Inflammatory macrophage treated with lipopolysaccharide for 1 hour (primary cell): Measurements from ENCODE around the gene STXBP1.
A peak's percentile ranks its signal among the peaks of the same experiment; 100 is the strongest.
"Not testable (repeated sequence)": the region's sequence is repeated elsewhere in the genome, so short reads cannot be mapped to it uniquely, and the experiment has no call there.

ENCODE experiments used
- DNase-seq, 2 donors: peaks; one replicate each; pipeline ENCODE4 v3.0.0-alpha.2; 2020 to 2022

STXBP1 gene

DNA sequence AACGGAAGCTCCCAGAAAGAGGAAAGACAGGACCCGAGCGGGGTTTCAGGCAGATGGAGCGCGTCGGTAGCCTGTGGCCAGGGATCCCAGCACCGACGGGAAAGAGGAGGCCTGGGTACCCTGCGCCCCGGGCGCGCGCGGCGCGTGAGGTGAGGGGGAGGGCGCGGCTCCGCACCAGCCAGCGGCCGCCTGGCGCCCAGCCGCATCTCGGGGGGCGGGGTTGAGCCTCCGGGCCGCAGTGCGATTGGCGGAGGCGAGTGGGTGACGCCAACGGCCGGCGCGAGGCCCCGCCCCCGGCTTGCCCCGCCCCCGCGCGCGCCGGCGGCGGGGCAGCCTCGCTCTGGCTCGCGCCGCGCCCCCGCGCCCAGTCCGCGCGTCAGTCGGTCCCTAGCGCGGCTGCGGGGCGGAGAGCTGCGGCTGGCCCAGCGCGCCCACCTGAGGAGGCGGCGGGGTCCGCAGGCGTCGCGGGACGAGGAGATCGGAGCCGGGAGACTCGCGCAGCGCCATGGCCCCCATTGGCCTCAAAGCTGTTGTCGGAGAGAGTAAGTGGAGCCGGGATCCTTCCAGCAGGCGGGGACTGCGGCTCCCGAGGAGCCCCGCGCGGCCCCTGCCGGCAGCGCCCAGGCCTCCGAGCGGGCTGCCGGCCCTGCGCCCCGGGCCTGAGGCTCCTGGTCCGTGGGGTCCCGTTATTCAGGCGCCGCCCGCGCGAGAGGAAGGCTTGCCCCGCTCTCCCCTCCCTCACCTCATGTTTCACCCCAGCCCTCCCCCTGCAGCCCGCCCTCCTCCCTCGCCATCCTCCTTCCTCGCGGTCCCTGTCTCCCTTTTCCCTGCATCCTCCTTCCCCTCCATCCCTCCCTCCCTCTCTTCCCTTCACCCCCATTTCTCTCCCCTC is at the start of gene STXBP1:
Gene STXBP1 (plus strand): TSS at position 379 of the 892 bp plus-strand sequence. CDS start 127 bp downstream, at position 506.
- peak; percentile 75 to 77 for DNase-seq

DNA sequence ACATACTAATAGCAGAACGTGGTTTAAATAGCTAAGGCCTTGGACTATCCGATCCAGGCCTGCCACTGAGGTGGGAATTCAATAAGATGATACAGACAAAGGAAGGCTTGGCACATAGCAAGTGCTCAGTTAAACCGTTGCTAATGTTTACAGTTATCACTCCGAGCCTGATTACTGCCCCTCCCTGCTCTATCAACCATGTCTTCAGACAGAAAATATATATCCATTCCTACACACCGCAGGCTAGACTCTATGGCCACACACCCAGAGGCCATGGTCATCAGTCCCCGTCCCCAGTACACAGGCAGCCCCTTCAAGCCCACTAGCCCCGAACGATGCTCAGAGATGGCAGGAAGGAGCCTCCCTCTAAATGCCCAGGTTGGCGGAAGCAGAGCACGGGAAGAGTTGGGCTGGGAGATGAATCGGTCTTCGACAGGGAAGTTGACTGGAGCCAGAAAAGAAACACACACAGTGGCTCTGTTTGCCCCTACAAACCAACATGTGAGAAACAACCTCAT is 49.7 kb upstream of the STXBP1 start:
- no peak for DNase-seq

DNA sequence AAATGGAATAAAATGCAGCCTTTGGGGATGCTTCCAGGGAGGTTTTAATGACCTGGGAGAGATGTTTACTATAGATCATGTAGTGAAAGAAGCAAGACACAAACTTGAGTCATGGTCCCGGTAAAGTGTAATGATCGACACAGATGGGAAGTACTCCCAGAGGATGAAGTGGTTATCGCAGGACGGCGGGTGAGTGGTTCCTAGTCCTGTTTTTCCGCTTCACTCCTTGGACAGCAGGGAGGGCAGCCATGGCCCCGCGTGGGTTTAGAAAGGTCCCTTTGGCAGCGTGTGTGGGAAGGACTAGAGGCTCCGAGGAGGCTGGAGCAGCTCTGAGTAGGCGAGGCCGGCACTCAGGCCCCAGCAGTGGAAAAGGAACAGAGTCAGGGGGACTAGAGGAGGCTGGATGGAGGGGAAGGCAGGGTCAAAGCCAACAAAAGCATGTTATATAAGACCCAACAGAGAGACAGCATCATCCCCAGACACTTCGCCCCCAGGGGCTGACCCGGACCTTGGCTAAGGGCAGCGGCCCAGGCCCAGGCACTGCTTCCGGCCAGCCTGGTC is 49.2 kb upstream of the STXBP1 start:
- peak; percentile 63 to 77 for DNase-seq

DNA sequence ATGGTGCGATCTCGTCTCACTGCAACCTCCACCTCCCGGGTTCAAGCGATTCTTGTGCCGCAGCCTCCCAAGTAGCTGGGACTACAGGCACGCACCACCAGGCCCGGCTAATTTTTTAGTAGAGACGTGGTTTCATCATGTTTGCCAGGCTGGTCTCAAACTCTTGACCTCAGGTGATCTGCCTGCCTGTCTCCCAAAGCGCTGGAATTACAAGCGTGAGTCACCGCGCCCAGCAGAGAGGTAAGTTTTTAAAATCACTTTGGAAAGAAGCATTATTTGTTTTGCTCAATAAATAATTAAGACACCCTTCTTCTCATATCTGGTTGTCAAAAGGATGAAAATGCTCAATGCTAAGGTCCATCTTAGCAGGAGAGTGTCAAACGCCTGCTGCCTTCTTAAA is 48.5 kb upstream of the STXBP1 start:
- DNase-seq, result no peak

DNA sequence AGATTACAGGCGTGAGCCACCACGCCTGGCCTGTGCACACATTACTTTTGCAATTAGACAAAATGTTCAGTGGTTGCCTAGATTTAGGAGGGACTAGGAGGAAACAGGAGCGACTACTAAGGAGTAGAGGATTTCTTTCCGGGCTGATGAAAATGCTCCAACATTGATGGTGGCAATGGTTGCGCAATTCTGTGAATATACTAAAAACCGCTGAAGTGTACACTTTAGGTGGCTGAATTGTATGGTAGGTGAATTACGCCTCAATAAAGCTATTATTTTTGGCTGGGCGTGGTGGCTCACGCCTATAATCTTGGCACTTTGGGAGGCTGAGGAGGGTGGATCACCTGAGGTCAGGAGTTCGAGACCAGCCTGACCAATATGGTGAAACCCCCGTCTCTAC is 46.8 kb upstream of the STXBP1 start:
- no peak for DNase-seq

DNA sequence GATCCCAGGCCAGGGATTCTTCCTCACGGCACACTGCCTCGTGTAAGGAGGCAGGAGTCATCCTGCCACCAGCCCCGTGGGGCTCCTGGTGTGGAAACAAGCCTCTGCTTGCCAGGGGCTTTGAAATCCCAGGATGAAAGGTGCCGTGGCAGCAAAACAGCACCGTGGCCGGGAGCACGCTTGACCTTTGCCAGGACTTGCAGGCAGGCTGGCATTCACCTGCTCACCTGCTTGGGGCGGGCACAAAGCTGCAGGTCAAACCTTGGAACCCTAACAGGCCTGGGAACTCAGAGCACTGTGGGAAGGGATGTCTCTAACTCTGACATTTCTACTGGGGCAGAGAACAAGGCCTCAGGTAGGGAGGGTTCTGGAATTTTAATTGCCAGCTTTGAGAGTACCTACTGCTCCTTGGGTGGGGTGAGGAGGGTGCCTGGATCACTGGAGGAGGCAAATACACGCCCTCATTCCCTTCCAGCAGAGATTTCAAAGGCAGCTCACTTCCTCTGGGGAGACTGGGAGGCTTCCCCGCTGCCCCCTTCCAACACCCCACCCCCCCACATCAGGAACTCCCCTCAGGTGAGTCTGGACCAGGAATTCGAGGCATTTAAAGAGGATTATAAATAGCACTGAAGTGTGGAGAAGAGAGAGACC is 45.6 kb upstream of the STXBP1 start:
- DNase-seq, result no peak

DNA sequence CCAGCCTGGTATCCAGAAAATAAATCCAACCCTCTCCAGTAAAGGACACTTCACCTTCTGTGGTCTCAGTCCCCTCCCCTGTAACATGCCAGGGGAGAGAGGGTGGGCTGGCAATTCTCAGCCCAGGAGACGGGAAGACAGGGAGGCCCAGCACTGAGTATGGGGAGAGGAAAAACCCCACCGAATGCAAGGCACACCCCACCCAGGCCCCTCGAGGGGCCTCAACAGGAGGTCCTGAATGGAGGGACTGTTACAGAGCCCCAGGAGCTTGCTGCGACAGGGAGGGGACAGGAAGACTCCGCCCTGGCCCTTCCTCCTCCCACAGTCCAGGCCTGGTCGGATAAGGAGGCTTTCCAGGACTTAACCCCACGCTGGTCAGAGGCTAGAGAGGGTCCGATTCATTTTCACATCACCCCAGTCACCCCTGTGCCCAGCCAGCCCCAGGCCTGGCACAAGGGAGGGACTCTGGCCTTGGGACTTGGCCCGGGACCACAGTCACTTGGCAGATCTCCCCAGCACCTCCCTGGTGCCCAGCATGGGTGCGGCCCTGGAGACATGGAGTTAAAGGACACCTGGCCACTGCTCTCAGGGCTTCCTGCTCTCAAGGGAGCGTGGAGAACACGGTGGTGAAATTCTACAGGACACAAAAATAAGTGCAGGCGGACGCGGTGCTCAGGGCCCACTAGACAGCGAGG is 44.9 kb upstream of the STXBP1 start:
- peak in 1 of 2 donors; percentile 40 for DNase-seq

DNA sequence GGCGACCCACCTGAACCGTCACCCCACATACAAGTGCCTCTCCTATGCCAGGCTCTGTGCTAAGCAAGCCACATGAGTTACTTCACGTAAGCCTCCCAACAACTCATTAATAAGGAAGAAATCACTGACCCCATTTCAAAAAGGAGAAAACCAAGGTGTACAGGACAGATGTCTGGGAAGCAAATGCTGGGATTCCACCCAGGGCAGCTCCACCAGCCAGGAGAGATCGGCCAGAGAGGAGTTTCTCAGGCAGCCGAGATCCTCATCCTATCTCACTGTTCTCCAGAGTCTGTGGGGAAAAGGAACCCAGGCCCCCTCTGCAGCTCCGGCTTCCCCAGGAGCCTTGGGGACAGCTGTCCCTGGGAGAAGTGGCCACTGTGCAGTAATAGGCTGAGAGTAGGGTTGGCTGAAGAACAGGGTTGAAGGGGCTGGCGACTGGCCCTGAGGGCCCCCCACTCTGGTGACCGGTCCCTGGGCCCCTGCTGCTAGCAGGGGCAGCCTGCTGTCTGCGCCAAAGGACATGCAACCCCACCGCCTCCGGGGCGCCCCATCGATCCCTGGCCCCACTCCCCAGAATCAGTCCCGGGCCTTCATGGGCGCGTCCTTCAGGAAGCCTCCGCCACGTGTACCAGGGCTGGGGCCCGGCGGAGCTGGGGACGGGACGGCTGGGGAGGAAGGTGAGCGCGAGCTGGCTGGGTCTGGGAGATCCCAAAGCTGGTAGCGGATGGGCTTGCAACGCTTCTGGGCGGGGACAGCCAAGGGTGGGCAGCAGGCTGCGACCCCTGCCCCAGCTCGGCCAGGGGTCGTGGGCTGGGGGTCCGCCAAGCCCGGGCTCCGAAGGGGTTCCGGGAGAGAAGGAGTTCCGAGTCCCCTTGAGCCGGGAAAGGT is 44.1 kb upstream of the STXBP1 start:
- no peak for DNase-seq

DNA sequence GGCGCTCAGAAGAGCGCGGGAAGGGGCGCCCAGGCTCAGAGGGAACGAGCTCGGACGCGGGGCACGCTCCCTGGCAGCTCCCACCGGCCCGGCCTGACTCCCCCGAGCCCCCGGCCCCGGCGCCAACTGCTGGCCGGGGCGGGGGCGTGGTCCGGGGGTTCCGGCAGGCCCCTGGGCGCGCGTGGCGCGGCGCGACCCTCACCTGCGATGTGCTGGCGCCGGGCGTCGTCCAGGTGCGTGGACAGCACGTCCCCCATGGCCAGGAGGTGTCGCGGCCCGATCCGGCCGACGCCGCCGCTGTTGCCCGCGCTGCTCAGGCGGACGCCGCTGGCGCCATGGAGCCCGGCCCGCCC is 43.5 kb upstream of the STXBP1 start:
- no peak for DNase-seq

DNA sequence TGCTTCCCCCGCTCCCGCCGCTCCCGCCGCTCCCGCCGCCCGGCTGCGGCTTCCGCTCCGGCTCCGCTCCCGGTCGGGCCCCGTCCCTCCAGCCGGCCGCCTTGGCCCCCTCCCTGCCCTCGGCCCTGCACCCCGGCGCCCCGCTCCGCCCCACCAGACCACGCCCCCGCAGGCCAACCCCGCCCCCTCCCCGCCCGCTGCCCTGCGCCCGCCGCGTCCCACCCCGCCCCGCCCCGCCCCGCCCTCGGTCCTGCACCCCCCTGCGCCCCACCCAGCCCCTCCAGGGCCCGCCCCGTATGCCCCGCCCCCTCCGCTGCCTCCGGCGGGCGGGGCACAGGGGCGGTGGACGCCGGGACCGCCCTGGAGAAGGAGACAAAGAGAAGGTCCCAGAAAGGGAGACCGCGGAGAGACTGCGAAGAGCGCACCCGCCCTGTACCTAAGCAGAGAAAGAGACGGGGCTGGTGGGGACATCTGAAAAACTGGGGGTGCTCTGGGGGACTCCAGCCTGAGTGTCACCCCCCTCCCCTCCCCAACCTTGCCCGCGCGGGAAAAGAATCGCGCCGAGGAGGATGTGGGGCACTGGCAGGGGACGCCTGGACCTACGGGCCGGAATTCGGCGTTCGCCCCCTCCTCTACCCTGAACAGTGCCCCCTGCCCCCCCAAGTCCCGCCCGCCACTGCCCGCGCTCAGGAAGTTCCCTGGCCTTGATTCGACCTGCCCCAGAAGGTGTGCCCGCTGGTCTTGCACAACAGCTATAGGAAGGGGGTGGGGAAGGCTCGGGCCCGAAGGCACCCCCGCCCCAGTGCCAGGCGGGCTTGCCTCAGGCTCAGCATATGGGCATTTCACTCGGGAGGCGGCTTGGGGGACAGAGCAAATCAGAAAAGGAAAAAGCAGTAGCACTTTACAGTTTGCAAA is 42.8 kb upstream of the STXBP1 start:
- DNase-seq, result peak; percentile 78 to 85

DNA sequence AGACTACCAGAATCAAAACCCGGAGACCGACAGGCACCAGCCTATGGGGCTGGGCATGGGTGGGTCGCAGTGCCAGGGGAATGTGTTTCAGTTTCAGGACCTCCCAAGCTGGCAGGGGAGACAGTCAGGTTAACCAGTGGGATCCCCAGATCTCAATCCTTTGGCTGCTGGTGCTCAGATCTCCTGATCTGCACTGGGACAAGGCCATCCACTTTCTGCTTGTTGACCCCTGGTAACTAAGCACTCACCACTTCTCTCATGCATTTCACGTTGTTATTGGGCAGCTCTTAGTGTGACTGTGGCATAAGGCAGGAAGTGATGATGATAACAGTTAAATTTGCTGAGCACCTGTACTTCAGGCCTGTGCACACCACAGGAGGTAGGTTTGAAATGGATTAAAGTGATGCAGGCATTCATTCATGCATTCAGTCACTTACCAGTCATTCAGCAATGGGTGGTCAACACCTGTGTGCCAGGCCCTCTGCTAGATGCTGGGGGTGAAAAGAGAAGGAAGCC is 42.1 kb upstream of the STXBP1 start:
- DNase-seq, result no peak

DNA sequence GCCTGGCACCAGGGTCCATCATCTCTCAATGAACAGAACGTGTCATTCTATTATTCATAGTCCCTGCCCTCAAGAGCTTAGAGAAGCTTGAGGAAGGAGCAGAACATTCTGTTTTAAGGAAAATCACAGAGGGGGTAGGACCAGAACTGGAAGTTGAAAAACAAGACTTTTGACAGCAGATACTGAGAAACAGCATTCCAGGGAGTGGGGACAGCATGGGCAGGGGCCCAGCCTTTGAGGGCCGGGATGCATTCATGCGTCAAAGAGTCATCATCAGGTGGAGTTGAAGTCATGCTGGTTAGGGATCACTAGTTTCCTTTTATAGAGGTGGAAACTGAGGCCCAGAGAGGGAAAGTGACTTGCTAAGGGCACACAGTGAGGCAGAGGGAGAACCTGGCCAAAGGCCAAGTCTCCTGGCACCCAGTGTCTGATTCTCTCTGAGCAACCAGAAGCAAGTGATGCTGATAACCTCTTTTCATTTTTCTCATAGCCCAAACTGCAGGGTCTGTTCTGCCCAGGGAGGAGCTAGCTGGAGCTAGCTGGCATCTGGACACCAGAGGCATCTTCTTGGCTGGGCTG is 41.5 kb upstream of the STXBP1 start:
- DNase-seq, result no peak

DNA sequence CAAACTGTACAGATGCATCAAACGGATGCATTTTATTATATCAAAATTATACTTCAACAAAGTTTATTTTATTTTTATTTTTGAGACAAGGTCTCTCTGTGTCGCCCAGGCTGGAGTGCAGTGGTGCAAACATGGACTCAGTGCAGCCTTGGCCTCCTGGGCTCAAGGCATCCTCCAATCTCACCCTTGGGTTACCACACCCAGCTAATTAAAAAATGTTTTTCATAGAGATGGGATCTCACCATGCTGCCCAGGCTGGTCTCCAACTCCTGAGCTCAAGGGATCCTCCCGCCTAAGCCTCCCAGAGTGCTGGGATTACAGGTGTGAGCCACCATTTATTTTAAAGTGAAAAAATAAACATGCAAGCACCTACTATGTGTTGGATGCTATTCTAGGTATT is 40.1 kb upstream of the STXBP1 start:
- DNase-seq, result no peak

DNA sequence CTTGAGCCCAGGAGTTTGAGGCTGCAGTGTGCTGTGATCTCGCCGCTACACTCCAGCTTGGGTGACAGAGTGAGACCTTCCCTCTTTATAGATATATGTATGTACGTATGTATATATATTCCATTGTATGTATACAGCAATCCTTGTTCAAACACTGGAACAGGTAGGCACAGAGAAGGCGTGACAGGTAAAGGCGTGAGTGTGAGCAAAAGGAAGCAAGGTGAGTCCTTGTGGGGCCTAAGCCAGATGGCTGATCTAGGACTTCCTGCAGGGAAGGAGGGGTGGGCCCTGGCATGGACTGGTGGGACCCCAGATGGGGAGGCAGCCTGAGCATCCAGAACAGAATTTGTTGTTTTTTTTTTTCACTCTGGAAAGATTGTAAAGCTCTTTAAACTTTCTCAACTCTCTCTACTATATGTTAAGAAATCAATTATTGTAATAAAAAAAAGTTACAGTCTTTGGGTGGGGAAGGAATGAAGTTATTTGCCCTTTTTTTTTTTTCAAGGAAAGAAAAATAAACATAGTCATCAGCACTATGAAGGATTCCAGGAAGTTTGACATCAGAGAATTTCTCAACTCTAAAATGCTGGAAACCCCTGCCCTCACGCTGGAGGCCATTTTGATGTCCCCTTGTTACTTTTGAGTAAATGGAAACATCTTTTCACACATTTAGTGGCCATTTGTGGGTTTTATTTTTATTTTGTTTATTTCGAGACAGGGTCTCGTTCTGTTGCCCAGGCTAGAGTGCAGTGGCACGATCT is 38.9 kb upstream of the STXBP1 start:
- peak; percentile 87 to 91 for DNase-seq

DNA sequence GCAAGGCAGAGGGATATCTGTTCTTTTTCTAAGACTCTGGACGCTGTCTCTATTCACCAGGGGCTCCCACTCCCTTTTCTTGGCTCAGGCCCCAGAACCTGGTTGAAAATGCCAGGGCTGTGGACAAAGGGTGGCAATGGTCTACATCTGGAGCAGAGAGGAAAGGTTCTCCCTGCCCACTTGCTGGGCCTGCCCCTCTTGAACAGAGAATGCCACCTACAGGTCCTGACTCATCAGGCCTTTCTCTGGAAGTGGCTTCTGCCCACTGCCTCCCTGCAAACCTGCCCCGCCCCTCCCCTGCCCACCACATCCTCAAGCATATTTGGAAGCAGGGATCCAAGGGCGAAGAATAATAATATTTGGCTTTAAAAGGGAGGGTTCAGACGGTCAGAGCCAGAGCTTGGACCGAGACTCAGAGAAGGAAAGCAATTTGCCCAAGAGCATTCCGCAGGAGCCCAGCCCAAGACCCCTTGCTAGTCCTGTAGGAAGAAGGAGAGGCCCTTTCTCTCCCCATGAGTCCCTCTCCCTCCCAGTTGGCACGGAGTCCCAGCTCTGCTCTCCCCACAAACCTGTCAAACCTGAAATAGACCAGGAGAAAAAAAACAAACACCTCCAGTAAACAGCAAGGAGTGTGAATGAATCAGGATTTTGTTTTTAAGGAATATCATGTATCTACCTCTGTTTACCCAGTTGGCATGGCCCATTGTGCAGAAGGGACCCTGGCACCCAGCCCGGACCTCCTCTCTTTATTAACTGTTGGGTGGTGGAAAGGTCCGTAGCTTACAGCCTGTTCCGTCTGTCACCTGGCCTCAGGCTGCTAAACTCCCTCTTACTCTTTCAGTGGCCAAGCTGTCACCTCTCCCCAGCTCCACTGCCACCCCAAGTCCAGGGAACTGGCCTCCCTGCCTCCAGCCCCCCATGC is 37.7 kb upstream of the STXBP1 start:
- DNase-seq, result peak; percentile 87 to 96

DNA sequence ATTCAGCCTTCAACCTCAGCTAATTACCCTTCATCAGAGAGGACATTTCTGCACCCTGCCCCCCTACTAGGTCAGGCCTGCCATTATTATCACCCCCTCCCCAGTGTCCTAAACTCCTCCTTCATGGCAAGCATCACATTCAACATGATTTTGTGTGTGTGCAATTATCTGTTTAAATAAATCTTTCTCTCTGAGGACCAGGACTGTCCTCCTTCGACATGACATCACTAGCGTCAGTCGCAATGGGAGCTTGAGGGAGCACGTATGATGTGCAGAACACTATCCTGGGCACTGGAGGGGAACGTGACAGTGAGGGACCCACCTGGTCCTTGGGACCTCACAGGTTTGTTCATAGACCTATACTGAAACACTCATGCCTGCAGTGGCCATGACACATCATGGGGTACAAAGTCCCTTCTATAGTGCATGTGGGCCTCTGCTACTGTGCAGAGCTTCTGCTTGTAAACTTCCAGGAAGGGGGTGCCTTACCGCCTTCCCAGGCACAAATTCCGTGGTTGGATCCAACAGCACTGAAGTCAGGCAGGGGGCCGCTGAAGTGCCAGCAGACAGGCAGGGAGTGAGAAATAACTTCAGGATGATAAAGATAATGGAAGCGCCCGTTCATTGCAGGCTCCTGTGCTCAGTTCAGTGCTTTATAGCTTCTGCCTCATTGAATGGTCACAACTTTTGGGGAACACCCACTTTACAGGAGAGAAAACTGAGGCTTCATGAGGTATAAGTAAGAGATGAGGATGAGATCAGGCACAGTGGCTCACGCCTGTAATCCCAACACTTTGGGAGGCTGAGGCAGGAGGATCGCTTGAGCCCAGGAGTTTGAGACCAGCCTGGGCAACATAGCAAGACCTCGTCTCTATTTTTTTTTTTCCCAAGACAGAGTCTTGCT is 36.0 kb upstream of the STXBP1 start:
- no peak for DNase-seq

DNA sequence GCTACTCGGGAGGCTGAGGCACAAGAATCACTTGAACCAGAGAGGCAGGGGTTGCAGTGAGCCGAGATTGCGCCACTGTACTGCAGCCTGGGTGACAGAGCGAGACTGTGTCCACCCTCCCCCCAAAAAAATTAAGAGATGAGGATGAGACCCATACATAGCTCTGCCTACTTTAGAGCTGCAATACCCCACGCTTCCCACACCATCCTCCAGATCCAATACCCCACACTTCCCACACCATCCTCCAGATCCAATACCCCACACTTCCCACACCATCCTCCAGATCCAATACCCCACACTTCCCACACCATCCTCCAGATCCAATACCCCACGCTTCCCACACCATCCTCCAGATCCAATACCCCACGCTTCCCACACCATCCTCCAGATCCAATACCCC is 34.9 kb upstream of the STXBP1 start:
- DNase-seq, result not testable (repeated sequence)

DNA sequence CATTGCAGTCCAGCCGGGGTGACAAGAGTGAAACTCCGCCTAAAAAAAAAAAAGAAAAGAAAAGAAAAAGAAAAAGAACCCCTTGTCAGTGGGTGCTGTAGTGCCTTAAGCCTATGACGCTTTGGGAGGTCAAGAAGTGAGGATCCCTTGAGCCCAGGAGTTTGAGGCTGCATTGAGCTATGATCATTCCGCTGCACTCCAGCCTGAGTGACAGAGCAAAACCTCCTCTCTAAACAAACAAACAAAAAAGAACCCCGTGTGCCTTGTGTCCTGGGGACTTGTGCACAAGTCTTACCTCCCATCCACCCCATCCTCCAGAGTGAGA is 33.5 kb upstream of the STXBP1 start:
- no peak for DNase-seq
